ENCODE results near the gene FXYD7. TPM values are rescaled to one million over a fixed set of nuclear protein-coding genes. Genes with fewer than 3 reads are reported as not detected.
"Not testable (repeated sequence)": the region's sequence is repeated elsewhere in the genome, so short reads cannot be mapped to it uniquely, and the experiment has no call there.

Gene FXYD7
- total and polyA plus RNA-seq, 2 donors from 2014 or later = 0.94 TPM; not detected in 1

DNA sequence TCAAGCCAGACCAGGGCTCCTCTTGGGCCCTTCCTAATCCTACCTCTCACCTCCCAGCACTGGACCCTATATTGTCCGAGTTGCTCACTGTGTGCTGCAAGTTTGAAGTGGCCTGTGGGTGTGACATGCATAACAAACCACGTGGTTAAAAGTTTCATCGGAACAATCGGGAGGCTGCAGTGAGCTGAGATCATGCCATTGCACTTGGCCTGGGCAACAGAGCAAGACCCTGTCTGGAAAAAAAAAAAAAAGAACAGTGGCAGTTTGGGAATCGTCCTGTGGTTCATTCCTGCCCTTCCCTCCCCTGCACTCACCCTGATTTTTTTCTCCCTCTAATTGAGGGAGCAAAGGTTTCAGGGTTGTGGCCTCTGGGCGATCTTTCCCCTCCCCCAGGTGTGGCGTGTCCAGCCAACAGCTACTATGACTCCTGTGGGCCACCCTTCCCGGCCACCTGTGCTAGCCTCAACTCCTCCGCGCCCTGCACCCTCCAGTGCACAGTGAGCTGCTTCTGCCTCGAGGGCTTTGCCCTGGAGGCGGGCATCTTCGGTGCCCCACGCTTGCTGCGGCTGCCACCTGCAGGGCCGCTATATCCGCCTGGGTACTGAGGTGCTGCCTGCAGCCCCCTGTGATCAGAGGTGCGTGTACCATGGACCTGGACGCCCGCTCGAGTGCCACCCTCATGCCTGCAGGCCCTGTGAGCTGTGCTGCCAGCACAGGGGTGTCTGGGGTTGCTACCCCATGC, 43.7 kb upstream of the FXYD7 start:
- no peaks in the 10 kb centered on the region for H3K4me1 ChIP-seq (ENCODE audit: control insufficient read depth in 2 of 3, insufficient read depth in 2 of 3, low read depth in 1 of 3, low read length in 3 of 3)
- H3K27me3 ChIP-seq (ENCODE audit: control insufficient read depth, insufficient read depth, low read length) = no peaks in the 10 kb centered on the region
- TF ChIP-seq, protein P1, sequence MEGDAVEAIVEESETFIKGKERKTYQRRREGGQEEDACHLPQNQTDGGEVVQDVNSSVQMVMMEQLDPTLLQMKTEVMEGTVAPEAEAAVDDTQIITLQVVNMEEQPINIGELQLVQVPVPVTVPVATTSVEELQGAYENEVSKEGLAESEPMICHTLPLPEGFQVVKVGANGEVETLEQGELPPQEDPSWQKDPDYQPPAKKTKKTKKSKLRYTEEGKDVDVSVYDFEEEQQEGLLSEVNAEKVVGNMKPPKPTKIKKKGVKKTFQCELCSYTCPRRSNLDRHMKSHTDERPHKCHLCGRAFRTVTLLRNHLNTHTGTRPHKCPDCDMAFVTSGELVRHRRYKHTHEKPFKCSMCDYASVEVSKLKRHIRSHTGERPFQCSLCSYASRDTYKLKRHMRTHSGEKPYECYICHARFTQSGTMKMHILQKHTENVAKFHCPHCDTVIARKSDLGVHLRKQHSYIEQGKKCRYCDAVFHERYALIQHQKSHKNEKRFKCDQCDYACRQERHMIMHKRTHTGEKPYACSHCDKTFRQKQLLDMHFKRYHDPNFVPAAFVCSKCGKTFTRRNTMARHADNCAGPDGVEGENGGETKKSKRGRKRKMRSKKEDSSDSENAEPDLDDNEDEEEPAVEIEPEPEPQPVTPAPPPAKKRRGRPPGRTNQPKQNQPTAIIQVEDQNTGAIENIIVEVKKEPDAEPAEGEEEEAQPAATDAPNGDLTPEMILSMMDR (IDR thresholded peaks at IDR 0.05; ENCODE audit: borderline replicate concordance, extremely low read depth, insufficient read depth) = no peak
- no peaks in the 10 kb centered on the region for H3K36me3 ChIP-seq (ENCODE audit: control insufficient read depth in 2 of 3, insufficient read depth in 3 of 3, low read length in 3 of 3)
- H3K9ac ChIP-seq (ENCODE audit: low read length in 3 of 3) = no peak overlapping the region
- no peak overlapping the region for H3K4me3 ChIP-seq (ENCODE audit: low read length in 3 of 3)
- H3K27ac ChIP-seq (ENCODE audit: low read depth in 2 of 2, low read length in 2 of 2) = no peak overlapping the region
- DNase-seq (no peak), FAIRE-seq (no peak)
- intact Hi-C loops (cut with DNase I) = no loop called here
- no peaks in the 10 kb centered on the region for H3K9me3 ChIP-seq (ENCODE audit: control insufficient read depth in 2 of 3, insufficient read depth in 1 of 3, low read length in 3 of 3)

DNA sequence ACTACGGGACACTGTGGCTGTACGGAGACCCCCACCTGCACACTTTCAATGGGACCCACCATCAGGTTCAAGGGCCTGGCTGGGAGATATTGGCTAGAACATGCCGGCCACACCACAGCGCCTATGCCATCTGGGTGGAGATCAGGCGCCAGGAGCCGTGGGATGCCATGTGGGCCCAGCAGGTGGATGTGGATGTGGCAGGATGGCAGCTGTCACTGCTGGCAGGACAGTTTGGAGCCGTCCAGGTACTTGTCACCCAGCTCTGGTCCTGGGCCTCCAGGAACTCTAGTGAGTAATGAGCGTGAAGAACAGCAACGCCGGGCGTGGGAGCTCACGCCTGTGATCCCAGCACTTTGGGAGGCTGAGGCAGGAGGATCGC, 43.2 kb upstream of the FXYD7 start:
- TF ChIP-seq, protein P1 (IDR thresholded peaks at IDR 0.05; ENCODE audit: borderline replicate concordance, extremely low read depth, insufficient read depth) = no peak
- Histone ChIP-seq H3K9ac (ENCODE audit: low read length in 3 of 3) (no peak overlapping the region), H3K4me3 (ENCODE audit: low read length in 3 of 3) (no peak overlapping the region), H3K9me3 (ENCODE audit: control insufficient read depth in 2 of 3, insufficient read depth in 1 of 3, low read length in 3 of 3) (no peaks in the 10 kb centered on the region), H3K36me3 (ENCODE audit: control insufficient read depth in 2 of 3, insufficient read depth in 3 of 3, low read length in 3 of 3) (no peaks in the 10 kb centered on the region), H3K4me1 (ENCODE audit: control insufficient read depth in 2 of 3, insufficient read depth in 2 of 3, low read depth in 1 of 3, low read length in 3 of 3) (no peaks in the 10 kb centered on the region), H3K27ac (ENCODE audit: low read depth in 2 of 2, low read length in 2 of 2) (no peak overlapping the region), H3K27me3 (ENCODE audit: control insufficient read depth, insufficient read depth, low read length) (no peaks in the 10 kb centered on the region)
- DNase-seq (no peak), FAIRE-seq (no peak)
- intact Hi-C loops (cut with DNase I) = no loop called here

DNA sequence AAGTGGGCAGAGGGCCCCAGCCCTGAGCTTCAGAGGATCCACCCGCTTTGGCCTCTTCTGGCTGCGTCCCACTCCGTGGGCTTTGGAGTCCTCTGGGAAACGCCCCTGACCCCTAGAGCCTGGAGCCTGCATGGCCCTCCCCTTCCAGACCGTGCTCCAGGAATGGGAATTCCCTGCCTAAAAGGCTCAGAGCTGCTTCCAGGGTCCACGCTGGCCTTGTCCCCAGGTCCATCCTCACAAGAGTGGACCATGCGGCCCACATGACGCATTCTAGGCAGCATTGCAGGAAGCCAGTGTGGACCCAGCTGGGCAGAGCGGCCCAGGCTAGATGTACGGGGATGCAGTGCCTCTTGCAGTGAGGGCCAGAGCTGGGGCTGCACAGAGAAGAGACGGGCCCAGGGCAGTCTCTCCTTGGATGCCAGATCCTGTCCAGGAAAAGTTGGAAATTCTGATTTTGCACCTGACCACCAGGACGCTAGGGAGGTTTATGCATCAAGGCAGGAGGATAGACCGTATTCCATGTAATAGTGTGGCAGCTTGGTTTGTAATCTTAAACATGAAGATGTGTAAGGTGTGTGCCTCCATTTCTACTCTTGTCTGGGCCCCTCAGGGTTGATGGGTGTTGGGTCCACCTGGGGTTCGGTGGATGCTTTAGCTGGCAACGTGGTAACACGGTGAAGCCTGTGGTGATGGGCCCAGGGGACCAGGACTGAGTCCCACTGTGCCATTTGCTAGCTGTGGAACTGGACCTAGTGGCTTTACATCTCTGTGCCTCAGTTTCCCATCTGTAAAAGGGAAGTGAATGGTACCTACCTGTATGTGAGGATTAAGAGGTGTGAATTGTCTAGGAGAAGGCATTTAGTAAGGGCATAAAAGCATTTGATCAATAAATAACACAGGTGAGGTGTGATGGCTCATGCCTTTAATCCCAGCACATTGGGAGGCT, 42.2 kb upstream of the FXYD7 start:
- DNase-seq (no peak), FAIRE-seq (no peak)
- Histone ChIP-seq H3K36me3 (ENCODE audit: control insufficient read depth in 2 of 3, insufficient read depth in 3 of 3, low read length in 3 of 3) (no peaks in the 10 kb centered on the region), H3K27ac (ENCODE audit: low read depth in 2 of 2, low read length in 2 of 2) (no peak overlapping the region), H3K4me1 (ENCODE audit: control insufficient read depth in 2 of 3, insufficient read depth in 2 of 3, low read depth in 1 of 3, low read length in 3 of 3) (no peaks in the 10 kb centered on the region), H3K9ac (ENCODE audit: low read length in 3 of 3) (no peak overlapping the region), H3K27me3 (ENCODE audit: control insufficient read depth, insufficient read depth, low read length) (no peaks in the 10 kb centered on the region), H3K9me3 (ENCODE audit: control insufficient read depth in 2 of 3, insufficient read depth in 1 of 3, low read length in 3 of 3) (peaks cover 0 to 4% (median 3%) of the 10 kb centered on the region in 3 donors), H3K4me3 (ENCODE audit: low read length in 3 of 3) (no peak overlapping the region)
- intact Hi-C loops (cut with DNase I) = no loop called here
- TF ChIP-seq, protein P1 (IDR thresholded peaks at IDR 0.05; ENCODE audit: borderline replicate concordance, extremely low read depth, insufficient read depth) = no peak

DNA sequence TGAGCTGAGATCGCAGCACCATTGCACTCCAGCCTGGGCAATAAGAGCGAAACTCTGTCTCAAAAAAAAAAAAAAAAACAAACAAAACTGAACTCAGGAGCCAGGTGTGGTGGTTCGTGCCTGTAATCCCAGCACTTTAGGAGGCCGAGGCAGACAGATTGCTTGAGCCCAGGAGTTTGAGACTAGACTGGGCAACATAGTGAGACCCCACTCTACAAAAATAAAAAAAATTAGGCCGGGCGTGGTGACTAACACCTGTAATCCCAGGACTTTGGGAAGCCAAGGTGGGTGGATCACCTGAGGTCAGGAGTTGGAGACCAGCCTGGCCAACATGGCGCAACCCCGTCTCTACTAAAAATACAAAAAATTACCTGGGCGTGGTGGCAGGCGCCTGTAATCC, 41.1 kb upstream of the FXYD7 start:
- H3K4me3 ChIP-seq (ENCODE audit: low read length in 3 of 3); intact Hi-C loops (cut with DNase I); H3K27ac ChIP-seq (ENCODE audit: low read depth in 2 of 2, low read length in 2 of 2); H3K27me3 ChIP-seq (ENCODE audit: control insufficient read depth, insufficient read depth, low read length); FAIRE-seq; H3K9ac ChIP-seq (ENCODE audit: low read length in 3 of 3); H3K9me3 ChIP-seq (ENCODE audit: control insufficient read depth in 2 of 3, insufficient read depth in 1 of 3, low read length in 3 of 3); H3K36me3 ChIP-seq (ENCODE audit: control insufficient read depth in 2 of 3, insufficient read depth in 3 of 3, low read length in 3 of 3); DNase-seq; H3K4me1 ChIP-seq (ENCODE audit: control insufficient read depth in 2 of 3, insufficient read depth in 2 of 3, low read depth in 1 of 3, low read length in 3 of 3): not testable (repeated sequence)

DNA sequence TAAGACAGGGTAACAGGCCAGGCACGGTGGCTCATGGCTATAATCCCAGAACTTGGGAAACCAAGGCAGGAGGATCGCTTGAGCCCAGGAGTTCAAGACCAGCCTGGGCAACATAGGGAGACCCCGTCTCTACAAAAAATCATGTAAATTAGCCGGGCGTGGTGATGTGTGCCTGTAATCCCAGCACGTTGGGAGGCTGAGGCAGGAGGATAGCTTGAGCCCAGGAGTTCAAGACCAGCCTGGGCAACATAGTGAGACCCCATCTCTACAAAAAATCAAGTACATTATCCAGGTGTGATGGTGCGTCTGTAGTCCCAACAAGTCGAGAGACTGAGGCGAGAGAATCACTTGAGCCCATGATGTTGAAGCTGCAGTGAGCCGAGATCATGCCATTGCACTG, 39.4 kb upstream of the FXYD7 start:
- DNase-seq; H3K4me1 ChIP-seq (ENCODE audit: control insufficient read depth in 2 of 3, insufficient read depth in 2 of 3, low read depth in 1 of 3, low read length in 3 of 3); H3K9me3 ChIP-seq (ENCODE audit: control insufficient read depth in 2 of 3, insufficient read depth in 1 of 3, low read length in 3 of 3); H3K4me3 ChIP-seq (ENCODE audit: low read length in 3 of 3); H3K27ac ChIP-seq (ENCODE audit: low read depth in 2 of 2, low read length in 2 of 2); H3K27me3 ChIP-seq (ENCODE audit: control insufficient read depth, insufficient read depth, low read length); FAIRE-seq; intact Hi-C loops (cut with DNase I); H3K36me3 ChIP-seq (ENCODE audit: control insufficient read depth in 2 of 3, insufficient read depth in 3 of 3, low read length in 3 of 3); H3K9ac ChIP-seq (ENCODE audit: low read length in 3 of 3): not testable (repeated sequence)

All from kidney (tissue), 14 donors.